Karpas-422 (cell line): ENCODE results near the gene NECTIN4. TPM values are rescaled to one million over a fixed set of nuclear protein-coding genes. Genes with fewer than 3 reads are reported as not detected.

ENCODE experiments used
- DNase-seq: peaks from one replicate; pipeline ENCODE4 v3.0.0-alpha.2; 2015
- H2AFZ ChIP-seq: fragments of 200-600 bp; sonication (generic); 2 replicates; pipeline ENCODE4 v1.6.1; 2014; ENCODE audit warnings: antibody characterized with exemption, low read length, mixed read lengths
- H3K27ac ChIP-seq: fragments of 200-600 bp; sonication (generic); 2 replicates; pipeline ENCODE4 v1.5.1; 2014; ENCODE audit warnings: mild to moderate bottlenecking, low read length, moderate library complexity
- H3K27me3 ChIP-seq: fragments of 200-600 bp; sonication (generic); 2 replicates; pipeline ENCODE4 v1.6.1; 2014; ENCODE audit warnings: low read length, mixed read lengths
- H3K36me3 ChIP-seq: fragments of 200-600 bp; sonication (generic); 2 replicates; pipeline ENCODE4 v1.6.1; 2014; ENCODE audit warnings: low read length, mixed read lengths; ENCODE audit not compliant: insufficient read depth
- H3K4me1 ChIP-seq: fragments of 200-600 bp; sonication (generic); 2 replicates; pipeline ENCODE4 v1.6.1; 2014; ENCODE audit warnings: mild to moderate bottlenecking, low read length, mixed read lengths
- H3K4me2 ChIP-seq: fragments of 200-600 bp; sonication (generic); 2 replicates; pipeline ENCODE4 v1.6.1; 2014; ENCODE audit warnings: low read length, low read depth, mild to moderate bottlenecking; ENCODE audit not compliant: poor library complexity, severe bottlenecking
- H3K4me3 ChIP-seq: fragments of 200-600 bp; sonication (generic); 2 replicates; pipeline ENCODE4 v1.5.1; 2014; ENCODE audit warnings: mild to moderate bottlenecking, antibody characterized with exemption, low read length, mixed read lengths
- H3K79me2 ChIP-seq: fragments of 200-600 bp; sonication (generic); 2 replicates; pipeline ENCODE4 v1.6.1; 2014; ENCODE audit warnings: mild to moderate bottlenecking, low read length, mixed read lengths
- H3K9ac ChIP-seq: fragments of 200-600 bp; sonication (generic); 2 replicates; pipeline ENCODE4 v1.6.0; 2014; ENCODE audit warnings: low read length
- H3K9me2 ChIP-seq: fragments of 200-600 bp; sonication (generic), shearing (Covaris generic); replicated peaks from 2 replicates; pipeline ENCODE4 v1.6.0; 2014; ENCODE audit warnings: mild to moderate bottlenecking, low read length, moderate library complexity; ENCODE audit not compliant: insufficient read depth
- H3K9me3 ChIP-seq: fragments of 300-700, 200-600 bp; sonication (generic); 2 replicates; pipeline ENCODE4 v1.6.1; 2014; ENCODE audit warnings: low read length, mixed read lengths
- H4K20me1 ChIP-seq: fragments of 200-600 bp; sonication (generic); 2 replicates; pipeline ENCODE4 v1.6.1; 2014; ENCODE audit warnings: mild to moderate bottlenecking, antibody characterized with exemption, low read length, low read depth; ENCODE audit not compliant: insufficient read depth
- total RNA-seq: library from RNA; depleted of rRNA; stranded (reverse); fragments of >200 nt; shearing (Covaris generic); gene quantifications from 2 replicates; pipeline ENCODE4 v1.2.3, GENCODE V29; 2014; ENCODE audit warnings: low replicate concordance

Gene NECTIN4
- total RNA-seq, 1 experiment from 2014 or later = not detected

DNA sequence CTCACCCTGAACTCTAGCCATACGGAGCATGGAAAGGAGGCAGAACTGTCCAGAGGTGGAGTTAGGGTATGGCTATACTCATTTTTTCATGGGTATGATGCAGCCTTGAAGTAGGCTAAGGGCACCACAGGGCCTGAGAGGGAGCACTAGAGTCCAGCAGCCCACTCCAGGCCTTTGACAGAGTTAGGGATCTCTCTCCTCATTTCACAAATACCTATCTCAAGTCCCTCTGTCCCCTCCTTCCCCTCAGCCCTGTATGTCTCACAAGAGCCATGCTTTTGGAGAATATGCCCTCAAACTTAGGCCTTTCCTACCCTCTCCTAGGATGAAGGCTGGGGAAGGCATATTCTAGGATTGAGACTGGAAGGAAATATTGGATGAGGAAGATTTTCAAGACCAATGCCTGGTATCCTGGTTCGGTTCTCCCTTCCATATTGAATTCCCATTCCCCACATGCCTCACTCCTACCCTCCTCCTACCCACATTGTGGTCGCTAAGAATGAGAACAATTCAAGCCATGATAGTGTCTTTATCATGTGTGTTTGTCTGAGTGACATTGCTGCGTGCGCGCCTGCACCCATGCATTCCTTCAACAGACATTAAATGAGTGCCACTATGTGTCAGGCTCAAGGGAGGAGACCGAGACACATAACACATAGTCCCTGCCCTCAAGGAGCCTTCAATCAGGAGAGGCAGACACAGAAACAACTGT lies 2.6 kb upstream of the NECTIN4 start:
- H3K4me3 ChIP-seq = no peak overlapping the region
- no peaks in the 10 kb centered on the region for H3K9me3 ChIP-seq
- no peak overlapping the region for H3K27ac ChIP-seq
- no peaks in the 10 kb centered on the region for H3K27me3 ChIP-seq
- no peaks in the 10 kb centered on the region for H4K20me1 ChIP-seq
- H3K4me1 ChIP-seq = no peaks in the 10 kb centered on the region
- no peak overlapping the region for H3K4me2 ChIP-seq
- H3K79me2 ChIP-seq = no peaks in the 10 kb centered on the region
- no peak for DNase-seq
- no peak overlapping the region for H2AFZ ChIP-seq
- H3K36me3 ChIP-seq = no peaks in the 10 kb centered on the region
- H3K9me2 ChIP-seq = no peaks in the 10 kb centered on the region
- no peak overlapping the region for H3K9ac ChIP-seq

DNA sequence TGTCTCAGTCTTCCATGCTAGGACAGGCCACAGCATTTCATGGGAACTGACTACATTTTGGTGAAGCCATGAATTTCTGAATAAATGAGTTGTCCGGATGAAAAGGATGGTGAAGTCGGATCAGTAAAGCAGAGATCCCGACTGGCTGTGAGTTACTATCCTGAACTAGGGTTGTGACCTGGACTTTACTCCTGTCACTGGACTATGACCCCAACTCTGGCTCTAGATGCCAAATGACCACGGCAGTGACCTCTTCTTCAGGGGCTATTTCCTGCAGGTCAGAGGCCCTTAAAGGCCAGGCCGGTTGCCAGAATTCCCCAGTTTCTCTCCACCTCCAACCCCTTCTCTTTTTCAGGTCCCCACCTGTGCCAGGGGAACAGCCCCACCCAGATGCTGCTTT lies 1.7 kb upstream of the NECTIN4 start:
- no peaks in the 10 kb centered on the region for H3K4me1 ChIP-seq
- H3K27me3 ChIP-seq = no peaks in the 10 kb centered on the region
- no peak overlapping the region for H3K9ac ChIP-seq
- H3K4me3 ChIP-seq = no peak overlapping the region
- H3K9me2 ChIP-seq = no peaks in the 10 kb centered on the region
- no peaks in the 10 kb centered on the region for H3K36me3 ChIP-seq
- no peaks in the 10 kb centered on the region for H4K20me1 ChIP-seq
- no peaks in the 10 kb centered on the region for H3K79me2 ChIP-seq
- no peak for DNase-seq
- no peak overlapping the region for H3K27ac ChIP-seq
- no peak overlapping the region for H3K4me2 ChIP-seq
- H3K9me3 ChIP-seq = no peaks in the 10 kb centered on the region
- no peak overlapping the region for H2AFZ ChIP-seq

DNA sequence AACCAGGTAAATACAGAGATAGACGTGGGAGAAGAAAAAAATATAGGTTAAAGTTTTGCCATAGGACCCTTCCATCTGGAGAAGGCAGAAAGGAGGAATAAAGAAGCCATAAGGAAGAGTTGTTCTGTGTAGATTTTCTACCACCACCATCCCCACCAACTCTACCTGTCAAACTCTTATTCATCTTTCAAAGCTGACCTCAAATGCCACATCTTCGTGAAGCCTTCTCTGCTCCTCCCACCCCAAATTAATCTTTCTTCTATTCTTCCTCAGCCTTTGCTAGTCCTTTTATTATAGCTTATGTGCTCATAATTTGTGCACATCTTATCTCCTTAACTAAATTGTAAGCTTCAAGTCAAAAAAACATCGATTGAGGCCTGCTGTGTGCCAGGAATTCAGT lies 1.3 kb upstream of the NECTIN4 start:
- Histone ChIP-seq H3K9ac (no peak overlapping the region), H3K4me1 (no peaks in the 10 kb centered on the region), H3K79me2 (no peaks in the 10 kb centered on the region), H4K20me1 (no peaks in the 10 kb centered on the region), H3K36me3 (no peaks in the 10 kb centered on the region), H3K4me2 (no peak overlapping the region), H3K27ac (no peak overlapping the region), H3K27me3 (no peaks in the 10 kb centered on the region), H2AFZ (no peak overlapping the region), H3K9me2 (no peaks in the 10 kb centered on the region), H3K9me3 (no peaks in the 10 kb centered on the region), H3K4me3 (no peak overlapping the region)
- DNase-seq = no peak

DNA sequence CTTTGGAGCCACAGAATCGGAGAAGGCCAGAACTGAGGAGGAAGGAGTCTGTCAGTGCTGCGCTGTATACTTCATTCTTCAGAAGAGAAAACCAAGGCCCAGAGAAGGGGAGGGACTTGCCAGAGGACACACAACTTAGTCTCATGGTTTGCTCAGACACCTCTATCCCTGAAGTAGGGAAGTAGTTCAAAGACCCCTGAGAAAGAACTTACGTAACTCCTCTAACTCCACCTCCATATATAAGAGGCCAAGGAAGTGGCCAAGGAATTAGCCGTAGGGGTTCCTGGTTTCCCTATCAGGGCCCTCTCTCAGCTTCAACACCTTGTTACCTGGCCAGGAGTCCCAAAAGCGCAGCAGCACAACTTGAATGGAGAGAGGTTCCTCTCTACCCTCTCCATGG lies 580 bp upstream of the NECTIN4 start:
- Histone ChIP-seq H3K4me3 (no peak overlapping the region), H3K4me2 (no peak overlapping the region), H3K27me3 (no peaks in the 10 kb centered on the region), H3K4me1 (no peaks in the 10 kb centered on the region), H2AFZ (no peak overlapping the region), H3K27ac (no peak overlapping the region), H3K36me3 (no peaks in the 10 kb centered on the region), H3K9ac (no peak overlapping the region), H3K79me2 (no peaks in the 10 kb centered on the region), H4K20me1 (no peaks in the 10 kb centered on the region), H3K9me2 (no peaks in the 10 kb centered on the region), H3K9me3 (no peaks in the 10 kb centered on the region)
- no peak for DNase-seq

DNA sequence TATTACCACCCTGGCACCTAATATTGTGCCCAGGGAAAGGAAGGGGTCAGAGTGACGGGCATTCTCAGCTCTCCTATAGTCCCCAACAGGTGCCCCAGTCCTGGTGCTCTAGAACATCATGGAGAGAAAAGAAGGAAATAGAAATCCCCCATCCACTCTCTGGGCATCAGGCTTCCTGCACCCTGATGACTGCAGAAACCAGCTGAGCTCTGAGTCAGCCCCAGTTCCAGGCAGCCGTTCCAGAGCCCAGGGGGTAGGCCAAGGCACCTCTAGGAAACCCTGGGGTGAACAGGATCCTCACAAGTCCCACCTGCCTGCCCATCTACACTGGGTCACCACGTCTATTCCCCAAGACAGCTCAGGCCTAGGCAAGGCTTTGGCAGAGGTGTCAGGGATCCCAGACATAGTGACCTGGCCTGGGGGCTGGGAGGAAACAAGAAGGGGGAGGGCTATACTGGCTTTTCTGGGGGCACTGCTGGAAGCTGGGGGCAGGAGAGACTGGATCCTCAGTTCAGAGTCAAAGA lies 709 bp downstream of the NECTIN4 start:
- H3K9me3 ChIP-seq = no peaks in the 10 kb centered on the region
- DNase-seq = no peak
- no peak overlapping the region for H3K4me3 ChIP-seq
- no peaks in the 10 kb centered on the region for H4K20me1 ChIP-seq
- no peak overlapping the region for H3K27ac ChIP-seq
- no peaks in the 10 kb centered on the region for H3K9me2 ChIP-seq
- no peak overlapping the region for H3K4me2 ChIP-seq
- H2AFZ ChIP-seq = no peak overlapping the region
- no peaks in the 10 kb centered on the region for H3K27me3 ChIP-seq
- no peak overlapping the region for H3K9ac ChIP-seq
- no peaks in the 10 kb centered on the region for H3K79me2 ChIP-seq
- no peaks in the 10 kb centered on the region for H3K4me1 ChIP-seq
- no peaks in the 10 kb centered on the region for H3K36me3 ChIP-seq

DNA sequence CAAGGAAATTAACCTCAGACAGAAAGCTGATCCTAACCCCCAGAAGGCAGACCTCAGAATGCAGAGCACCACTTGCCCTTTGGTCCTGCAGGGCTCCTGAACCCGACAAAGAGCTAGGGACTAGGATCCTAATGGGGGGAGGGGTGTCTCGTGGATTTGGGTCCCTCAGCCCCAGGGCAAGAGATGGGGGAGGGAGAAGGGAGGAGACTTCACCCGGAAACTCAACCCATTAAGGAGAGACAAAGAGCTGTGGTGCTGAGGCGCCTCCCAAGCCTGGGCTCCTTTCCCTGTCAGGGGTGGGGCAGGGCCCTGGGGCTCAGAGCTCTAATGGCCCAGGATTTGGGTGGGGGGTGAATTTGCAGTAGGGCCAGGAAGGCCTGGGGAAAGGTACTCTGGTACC lies 2.9 kb downstream of the NECTIN4 start:
- no peak overlapping the region for H2AFZ ChIP-seq
- no peaks in the 10 kb centered on the region for H3K27me3 ChIP-seq
- H3K4me1 ChIP-seq = no peaks in the 10 kb centered on the region
- H3K9ac ChIP-seq = no peak overlapping the region
- DNase-seq = no peak
- no peak overlapping the region for H3K27ac ChIP-seq
- no peaks in the 10 kb centered on the region for H3K79me2 ChIP-seq
- H3K9me2 ChIP-seq = no peaks in the 10 kb centered on the region
- no peak overlapping the region for H3K4me2 ChIP-seq
- no peaks in the 10 kb centered on the region for H3K9me3 ChIP-seq
- H4K20me1 ChIP-seq = no peaks in the 10 kb centered on the region
- H3K4me3 ChIP-seq = no peak overlapping the region
- no peaks in the 10 kb centered on the region for H3K36me3 ChIP-seq

DNA sequence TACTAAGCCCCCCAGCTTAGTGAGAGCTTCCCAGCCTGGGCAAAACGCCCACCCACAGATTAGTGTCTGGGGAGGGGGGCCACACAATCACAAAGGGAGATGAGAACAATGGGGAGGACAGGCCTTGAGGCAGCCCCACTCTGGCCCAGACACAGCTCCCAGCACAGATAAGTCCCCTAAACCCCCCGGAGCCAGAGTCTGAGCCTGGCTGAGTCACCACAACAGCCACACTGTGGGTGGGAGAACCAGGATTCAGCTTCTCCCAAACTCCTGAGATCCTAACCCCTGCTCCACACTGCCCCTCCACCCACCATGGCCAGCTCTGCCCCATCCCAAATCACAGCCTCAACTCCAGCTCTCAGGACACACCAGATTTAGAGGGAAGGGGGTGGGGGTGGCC lies 4.2 kb downstream of the NECTIN4 start:
- no peaks in the 10 kb centered on the region for H3K36me3 ChIP-seq
- H2AFZ ChIP-seq = no peak overlapping the region
- no peak overlapping the region for H3K9ac ChIP-seq
- H3K27ac ChIP-seq = no peak overlapping the region
- no peaks in the 10 kb centered on the region for H3K79me2 ChIP-seq
- H3K4me1 ChIP-seq = no peaks in the 10 kb centered on the region
- H3K9me2 ChIP-seq = no peaks in the 10 kb centered on the region
- no peak overlapping the region for H3K4me2 ChIP-seq
- H3K9me3 ChIP-seq = no peaks in the 10 kb centered on the region
- no peaks in the 10 kb centered on the region for H4K20me1 ChIP-seq
- no peak overlapping the region for H3K4me3 ChIP-seq
- no peaks in the 10 kb centered on the region for H3K27me3 ChIP-seq
- no peak for DNase-seq

DNA sequence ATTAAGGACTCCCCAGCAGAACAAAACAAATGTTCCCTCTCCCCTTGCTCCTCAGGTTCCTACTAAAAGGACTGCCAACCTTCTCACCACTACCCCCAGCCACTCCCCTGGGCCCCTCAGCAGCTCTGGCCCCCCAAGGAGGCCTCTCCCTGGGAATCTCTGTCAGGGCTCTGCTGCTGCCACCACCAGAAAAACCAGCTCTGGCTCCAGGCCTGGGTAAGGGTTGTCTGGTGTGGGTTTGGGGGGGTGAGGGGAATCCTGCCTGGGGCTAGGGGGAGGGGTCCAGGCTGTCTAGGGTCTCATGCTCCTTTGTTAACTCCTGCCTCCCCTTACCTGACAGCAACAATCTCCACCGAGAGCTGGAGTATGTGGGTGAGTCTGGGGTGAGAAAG lies 4.8 kb downstream of the NECTIN4 start:
- H3K36me3 ChIP-seq = no peaks in the 10 kb centered on the region

More for the DNA sequence above, 4.8 kb downstream of the NECTIN4 start:
- Histone ChIP-seq H2AFZ (no peak overlapping the region), H3K9me3 (no peaks in the 10 kb centered on the region), H3K27ac (no peak overlapping the region), H3K27me3 (no peaks in the 10 kb centered on the region), H3K9me2 (no peaks in the 10 kb centered on the region), H3K4me1 (no peaks in the 10 kb centered on the region), H4K20me1 (no peaks in the 10 kb centered on the region), H3K4me2 (no peak overlapping the region), H3K79me2 (no peaks in the 10 kb centered on the region), H3K4me3 (no peak overlapping the region), H3K9ac (no peak overlapping the region)
- DNase-seq = no peak
